AG04449 (cell line): ENCODE measurements around the gene SNX33.
A peak's percentile ranks its signal among the peaks of the same experiment; 100 is the strongest.

ENCODE experiments used
- CTCF ChIA-PET: fragments of 350-600 bp; formaldehyde crosslinking; extraction: SDS; loops from one replicate; lab custom pipeline; 2021; ENCODE audit warnings: antibody characterized with exemption; lab: Yijun Ruan, JAX
- POLR2A ChIA-PET: fragments of 400-600, 350-600 bp; formaldehyde crosslinking; extraction: SDS; loops from one replicate; lab custom pipeline; 2020; ENCODE audit warnings: antibody characterized with exemption, inconsistent platforms; lab: Yijun Ruan, JAX
- DNase-seq: peaks from one replicate; pipeline ENCODE4 v3.0.0-alpha.2; 2010; ENCODE audit warnings: low read depth, low spot score
- H3K4me3 ChIP-seq: 2 replicates; pipeline ENCODE4 v1.5.1; 2011; ENCODE audit warnings: low read depth, mild to moderate bottlenecking, control low read depth, low read length
- CTCF ChIP-seq: IDR thresholded peaks from one replicate; pipeline ENCODE4 v1.5.1; 2011; ENCODE audit warnings: mild to moderate bottlenecking, moderate library complexity, low read length, control low read depth, inconsistent platforms; ENCODE audit not compliant: insufficient read depth; ENCODE audit errors: missing control alignments

The SNX33 gene

GRCh38 chr15:75640483-75641178 is 7.1 kb upstream of the SNX33 start:
- ChIA-PET POLR2A (interaction anchor here (0.9 to 1.8 kb wide), 9 partner anchors 7 to 272 kb away, joined by 4 to 18 read pairs (median 8); partner anchors contain the start of genes MAN2C1, SNUPN and SNX33), CTCF (interaction anchor here (0.8 to 4.1 kb wide), 10 partner anchors 11 to 272 kb away, joined by 3 to 25 read pairs (median 6); partner anchors contain the start of genes MAN2C1 and SNUPN)
- peak overlapping the region; percentile 99 for H3K4me3 ChIP-seq
- TF ChIP-seq CTCF, result peak; percentile 14
- DNase-seq, result no peak

GRCh38 chr15:75641179-75641503 is 6.6 kb upstream of the SNX33 start:
- POLR2A ChIA-PET, result no interaction called here
- CTCF ChIA-PET, result interaction anchor here (0.8 to 4.1 kb wide), 5 partner anchors 11 to 273 kb away, joined by 3 to 25 read pairs (median 7); partner anchors contain the start of gene MAN2C1
- no peak for DNase-seq
- no peak overlapping the region for H3K4me3 ChIP-seq
- no peak for TF ChIP-seq CTCF

GRCh38 chr15:75641603-75642002 is 6.1 kb upstream of the SNX33 start:
- ChIA-PET POLR2A (no interaction called here), CTCF (interaction anchor here (0.9 to 4.1 kb wide), 8 partner anchors 10 to 273 kb away, joined by 3 to 25 read pairs (median 4); partner anchors contain the start of gene MAN2C1)
- H3K4me3 ChIP-seq, result no peak overlapping the region
- no peak for DNase-seq
- TF ChIP-seq CTCF, result no peak

GRCh38 chr15:75644376-75644775 is 3.3 kb upstream of the SNX33 start:
- H3K4me3 ChIP-seq, result no peak overlapping the region
- TF ChIP-seq CTCF, result no peak
- ChIA-PET POLR2A (no interaction called here), CTCF (interaction anchor here (1.0 to 1.7 kb wide), 2 partner anchors 17 to 23 kb away, joined by 3 read pairs; no protein-coding TSS in a partner anchor)
- DNase-seq, result no peak

- H3K4me3 ChIP-seq, result peak overlapping the region; percentile 87
- no peak for DNase-seq
- no peak for TF ChIP-seq CTCF
- POLR2A ChIA-PET, result interaction anchor here (1.1 to 6.9 kb wide), 5 partner anchors 7 to 192 kb away, joined by 3 to 64 read pairs (median 4); partner anchors contain the start of gene IMP3
- CTCF ChIA-PET, result interaction anchor here (1.0 to 2.9 kb wide), 6 partner anchors 9 to 280 kb away, joined by 3 to 24 read pairs (median 5); partner anchors contain the start of gene MAN2C1
Observed at GRCh38 chr15:75646112-75646943, 1.4 kb upstream of the SNX33 start.
